A673 (cell line): ENCODE data around the gene KCNK5. TPM values are rescaled to one million over a fixed set of nuclear protein-coding genes. Genes with fewer than 3 reads are reported as not detected.

Experiments used
- BruUV-seq: library from RNA; stranded (reverse); fragments of 400-500 nt; replicated peaks from 2 replicates; lab custom pipeline; 2021; lab: Mats Ljungman, UMichigan
- CTCF ChIA-PET: fragments of 300-600 bp; sonication (Branson Sonifier 250); formaldehyde crosslinking; loops from one replicate; lab custom pipeline; 2022; ENCODE audit warnings: antibody characterized with exemption; lab: Charles Lee
- POLR2A ChIA-PET: fragments of 300-600 bp; sonication (Branson Sonifier 250); formaldehyde crosslinking; loops from one replicate; lab custom pipeline; 2022; ENCODE audit warnings: antibody characterized with exemption; ENCODE audit not compliant: low non-redundant PET; lab: Charles Lee
- DNase-seq: peaks from one replicate; pipeline ENCODE4 v3.0.0-alpha.2; 2015; ENCODE audit warnings: low spot score
- H3K27ac ChIP-seq: fragments of 200-600 bp; sonication (generic); 2 replicates; pipeline ENCODE4 v1.5.1; 2016; ENCODE audit warnings: mixed run types, low read depth, mild to moderate bottlenecking, mixed read lengths, antibody characterized with exemption, low read length; ENCODE audit not compliant: poor library complexity, severe bottlenecking
- H3K27me3 ChIP-seq: fragments of 200-600 bp; sonication (generic); replicated peaks from 2 replicates; pipeline ENCODE4 v1.6.1; 2017; ENCODE audit warnings: mixed run types, low read depth, mild to moderate bottlenecking, mixed read lengths, antibody characterized with exemption, low read length; ENCODE audit not compliant: insufficient read depth, poor library complexity
- H3K36me3 ChIP-seq: fragments of 200-600 bp; sonication (generic); 2 replicates; pipeline ENCODE4 v1.6.1; 2016; ENCODE audit warnings: mixed run types, mild to moderate bottlenecking, mixed read lengths, antibody characterized with exemption, low read length; ENCODE audit not compliant: insufficient read depth, poor library complexity, severe bottlenecking
- H3K4me1 ChIP-seq: fragments of 200-600 bp; sonication (generic); 2 replicates; pipeline ENCODE4 v1.6.1; 2017; ENCODE audit warnings: mixed run types, mild to moderate bottlenecking, mixed read lengths, antibody characterized with exemption, low read length; ENCODE audit not compliant: insufficient read depth, poor library complexity, severe bottlenecking
- H3K4me3 ChIP-seq: fragments of 200-600 bp; sonication (generic); 2 replicates; pipeline ENCODE4 v1.5.1; 2016; ENCODE audit warnings: low read depth, mixed run types, mild to moderate bottlenecking, mixed read lengths, low read length; ENCODE audit not compliant: poor library complexity, severe bottlenecking
- H3K9me3 ChIP-seq: fragments of 200-600 bp; sonication (generic); 2 replicates; pipeline ENCODE4 v1.6.1; 2016; ENCODE audit warnings: mixed run types, low read depth, mild to moderate bottlenecking, mixed read lengths, antibody characterized with exemption, low read length; ENCODE audit not compliant: poor library complexity, severe bottlenecking
- EZH2 ChIP-seq: fragments of 200-600 bp; sonication (generic); IDR thresholded peaks from 2 replicates; pipeline ENCODE4 v1.6.1; 2017; ENCODE audit warnings: borderline replicate concordance, low read depth, mild to moderate bottlenecking, mixed read lengths, antibody characterized with exemption, low read length; ENCODE audit not compliant: poor library complexity, severe bottlenecking
- intact Hi-C: fragments of 100-400 bp; cut with micrococcal nuclease; formaldehyde crosslinking; loops from one replicate; pipeline ENCODE4 v1.10.0; 2022; ENCODE audit not compliant: unreplicated experiment
- total RNA-seq: library from RNA; stranded (reverse); gene quantifications from 2 replicates; pipeline ENCODE4 v1.2.3, GENCODE V29; 2021
- TF ChIP-seq, protein P1 (sequence below): fragments of 300-800, 200-600 bp; sonication (generic); conservative IDR thresholded peaks from 2 replicates; pipeline ENCODE4 v1.5.1; 2017; ENCODE audit warnings: low read depth, mild to moderate bottlenecking, antibody characterized with exemption, low read length, moderate library complexity, mixed read lengths

The KCNK5 gene
- total RNA-seq, 1 experiment from 2014 or later, result not detected

GRCh38 chr6:39249278-39249677 lies 20.0 kb upstream of the KCNK5 start:
- CTCF ChIA-PET, result interaction anchor here (0.7 kb wide), 1 partner anchor 60 kb away, joined by 3 read pairs; no protein-coding TSS in a partner anchor
- no peaks in the 10 kb centered on the region for H3K4me1 ChIP-seq
- no peak overlapping the region for H3K27ac ChIP-seq
- no peaks in the 10 kb centered on the region for H3K9me3 ChIP-seq
- no peak for DNase-seq
- no peak overlapping the region for H3K4me3 ChIP-seq
- intact Hi-C loops, result no loop called here
- POLR2A ChIA-PET, result no interaction called here
- BruUV-seq, result no TSS peak
- peaks cover 13% of the 10 kb centered on the region for H3K27me3 ChIP-seq
- no peak for TF ChIP-seq EZH2
- TF ChIP-seq, protein P1, sequence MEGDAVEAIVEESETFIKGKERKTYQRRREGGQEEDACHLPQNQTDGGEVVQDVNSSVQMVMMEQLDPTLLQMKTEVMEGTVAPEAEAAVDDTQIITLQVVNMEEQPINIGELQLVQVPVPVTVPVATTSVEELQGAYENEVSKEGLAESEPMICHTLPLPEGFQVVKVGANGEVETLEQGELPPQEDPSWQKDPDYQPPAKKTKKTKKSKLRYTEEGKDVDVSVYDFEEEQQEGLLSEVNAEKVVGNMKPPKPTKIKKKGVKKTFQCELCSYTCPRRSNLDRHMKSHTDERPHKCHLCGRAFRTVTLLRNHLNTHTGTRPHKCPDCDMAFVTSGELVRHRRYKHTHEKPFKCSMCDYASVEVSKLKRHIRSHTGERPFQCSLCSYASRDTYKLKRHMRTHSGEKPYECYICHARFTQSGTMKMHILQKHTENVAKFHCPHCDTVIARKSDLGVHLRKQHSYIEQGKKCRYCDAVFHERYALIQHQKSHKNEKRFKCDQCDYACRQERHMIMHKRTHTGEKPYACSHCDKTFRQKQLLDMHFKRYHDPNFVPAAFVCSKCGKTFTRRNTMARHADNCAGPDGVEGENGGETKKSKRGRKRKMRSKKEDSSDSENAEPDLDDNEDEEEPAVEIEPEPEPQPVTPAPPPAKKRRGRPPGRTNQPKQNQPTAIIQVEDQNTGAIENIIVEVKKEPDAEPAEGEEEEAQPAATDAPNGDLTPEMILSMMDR, result no peak
- H3K36me3 ChIP-seq, result no peaks in the 10 kb centered on the region

DNA sequence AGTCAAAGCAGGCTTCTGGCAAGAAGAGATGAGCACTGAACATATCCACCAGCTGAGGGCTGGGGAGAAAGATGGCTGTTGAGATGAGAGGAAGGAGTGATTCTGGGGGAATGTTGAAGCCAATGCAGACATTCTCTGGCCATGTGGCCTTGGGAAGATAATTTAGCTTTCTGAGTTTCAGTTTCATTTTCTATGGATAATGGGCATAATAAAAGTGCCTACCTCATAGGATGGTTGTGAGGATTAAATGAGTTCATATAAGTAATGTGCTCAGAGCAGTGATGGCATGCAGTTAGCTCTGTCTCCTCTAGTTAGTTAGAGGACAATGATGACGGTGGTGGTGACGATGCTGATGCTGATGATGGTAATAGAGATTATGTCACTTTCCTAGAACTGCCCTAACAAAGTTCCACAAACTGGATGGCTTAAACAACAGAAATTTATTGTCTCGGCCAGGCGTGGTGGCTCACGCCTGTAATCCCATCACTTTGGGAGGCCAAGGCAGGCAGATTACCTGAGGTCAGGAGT lies 18.5 kb upstream of the KCNK5 start:
- H3K4me1 ChIP-seq, result no peaks in the 10 kb centered on the region
- no peaks in the 10 kb centered on the region for H3K36me3 ChIP-seq
- ChIA-PET POLR2A (no interaction called here), CTCF (no interaction called here)
- no peak for TF ChIP-seq EZH2
- TF ChIP-seq, protein P1, result no peak
- no peaks in the 10 kb centered on the region for H3K9me3 ChIP-seq
- intact Hi-C loops, result no loop called here
- peaks cover 13% of the 10 kb centered on the region for H3K27me3 ChIP-seq
- DNase-seq, result no peak
- no TSS peak for BruUV-seq
- no peak overlapping the region for H3K27ac ChIP-seq
- H3K4me3 ChIP-seq, result no peak overlapping the region

DNA sequence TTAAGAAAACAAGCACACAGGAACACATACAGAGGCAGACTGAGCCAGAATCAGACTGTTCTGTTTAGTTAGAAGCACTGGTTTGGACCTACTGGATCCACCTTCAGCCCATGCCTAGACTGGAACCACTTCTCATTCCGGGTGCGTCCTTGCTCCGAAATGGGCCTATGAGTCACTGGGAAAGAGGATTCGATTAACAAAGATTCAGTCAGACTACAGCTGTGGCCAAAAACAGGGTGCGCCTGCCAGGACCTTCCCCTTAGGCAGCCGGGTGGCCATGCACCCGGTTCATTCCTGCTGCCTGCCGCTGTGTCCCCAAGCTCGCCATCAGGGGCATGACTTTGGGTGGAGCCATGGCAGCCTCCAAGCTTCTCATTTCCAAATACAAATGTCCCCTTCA lies 14.5 kb upstream of the KCNK5 start:
- CTCF ChIA-PET, result interaction anchor here (0.6 kb wide), 1 partner anchor 40 kb away, joined by 6 read pairs; no protein-coding TSS in a partner anchor
- intact Hi-C loops, result no loop called here
- BruUV-seq, result no TSS peak
- TF ChIP-seq, protein P1, result no peak
- TF ChIP-seq EZH2, result no peak
- DNase-seq, result no peak
- H3K4me3 ChIP-seq, result no peak overlapping the region
- no peaks in the 10 kb centered on the region for H3K36me3 ChIP-seq
- no peaks in the 10 kb centered on the region for H3K9me3 ChIP-seq
- H3K4me1 ChIP-seq, result no peaks in the 10 kb centered on the region
- H3K27ac ChIP-seq, result no peak overlapping the region
- POLR2A ChIA-PET, result no interaction called here
- H3K27me3 ChIP-seq, result no peaks in the 10 kb centered on the region
